ENCODE measurements around the gene ERBB2. TPM values are rescaled to one million over a fixed set of nuclear protein-coding genes. Genes with fewer than 3 reads are reported as not detected.

The ERBB2 gene
- total and polyA plus RNA-seq, 2 donors from 2014 or later = 76.5 to 186 TPM

GRCh38 chr17:39667945-39668924 lies 31.6 kb upstream of the ERBB2 start, which contains the start of gene PNMT:
TSS of gene PNMT (plus strand) at chr17:39668453. CDS start at chr17:39668476, 23 bp downstream.
- H3K4me3 ChIP-seq (ENCODE audit: low read length in 3 of 3) = peak within 1 kb of the TSS in 1 of 3 donors; percentile 17
- no peak for FAIRE-seq
- no peak within 1 kb of the TSS for H3K27ac ChIP-seq (ENCODE audit: low read depth in 2 of 2, low read length in 2 of 2)

GRCh38 chr17:39669897-39670735 lies 29.7 kb upstream of the ERBB2 start:
- H3K4me1 ChIP-seq (ENCODE audit: control insufficient read depth in 2 of 3, insufficient read depth in 2 of 3, low read depth in 1 of 3, low read length in 3 of 3) = peaks cover 0 to 27% (median 11%) of the 10 kb centered on the region in 3 donors
- H3K4me3 ChIP-seq (ENCODE audit: low read length in 3 of 3) = no peak overlapping the region
- TF ChIP-seq CTCF (IDR thresholded peaks at IDR 0.05; ENCODE audit: borderline replicate concordance, extremely low read depth, insufficient read depth) = no peak
- H3K27ac ChIP-seq (ENCODE audit: low read depth in 2 of 2, low read length in 2 of 2) = no peak overlapping the region
- H3K36me3 ChIP-seq (ENCODE audit: control insufficient read depth in 2 of 3, insufficient read depth in 3 of 3, low read length in 3 of 3) = no peaks in the 10 kb centered on the region
- FAIRE-seq (no peak), DNase-seq (peak in 2 of 5 donors; percentile 52 to 74)
- peak overlapping the region in 1 of 3 donors; percentile 40 for H3K9ac ChIP-seq (ENCODE audit: low read length in 3 of 3)
- H3K27me3 ChIP-seq (ENCODE audit: control insufficient read depth, insufficient read depth, low read length) = no peaks in the 10 kb centered on the region
- H3K9me3 ChIP-seq (ENCODE audit: control insufficient read depth in 2 of 3, insufficient read depth in 1 of 3, low read length in 3 of 3) = no peaks in the 10 kb centered on the region
- intact Hi-C loops (cut with DNase I) = no loop called here

More at GRCh38 chr17:39667945-39668924, 31.6 kb upstream of the ERBB2 start, which contains the start of gene PNMT:
- Histone ChIP-seq H3K9me3 (ENCODE audit: control insufficient read depth in 2 of 3, insufficient read depth in 1 of 3, low read length in 3 of 3) (no peaks in the 10 kb centered on the region), H3K36me3 (ENCODE audit: control insufficient read depth in 2 of 3, insufficient read depth in 3 of 3, low read length in 3 of 3) (no peaks in the 10 kb centered on the region), H3K27me3 (ENCODE audit: control insufficient read depth, insufficient read depth, low read length) (no peaks in the 10 kb centered on the region), H3K4me1 (ENCODE audit: control insufficient read depth in 2 of 3, insufficient read depth in 2 of 3, low read depth in 1 of 3, low read length in 3 of 3) (peaks cover 0 to 33% (median 16%) of the 10 kb centered on the region in 3 donors), H3K9ac (ENCODE audit: low read length in 3 of 3) (peak within 1 kb of the TSS in 1 of 3 donors; percentile 26)
- intact Hi-C loops (cut with DNase I) = no loop called here
- DNase-seq = peak; percentile 76 to 89 (median 84)
- TF ChIP-seq CTCF (IDR thresholded peaks at IDR 0.05; ENCODE audit: borderline replicate concordance, extremely low read depth, insufficient read depth) = peak; percentile 73

GRCh38 chr17:39670746-39671145 lies 29.1 kb upstream of the ERBB2 start:
- Histone ChIP-seq H3K27ac (ENCODE audit: low read depth in 2 of 2, low read length in 2 of 2) (no peak overlapping the region), H3K27me3 (ENCODE audit: control insufficient read depth, insufficient read depth, low read length) (no peaks in the 10 kb centered on the region), H3K4me1 (ENCODE audit: control insufficient read depth in 2 of 3, insufficient read depth in 2 of 3, low read depth in 1 of 3, low read length in 3 of 3) (peaks cover 0 to 31% (median 17%) of the 10 kb centered on the region in 3 donors), H3K4me3 (ENCODE audit: low read length in 3 of 3) (no peak overlapping the region), H3K9me3 (ENCODE audit: control insufficient read depth in 2 of 3, insufficient read depth in 1 of 3, low read length in 3 of 3) (no peaks in the 10 kb centered on the region), H3K36me3 (ENCODE audit: control insufficient read depth in 2 of 3, insufficient read depth in 3 of 3, low read length in 3 of 3) (no peaks in the 10 kb centered on the region), H3K9ac (ENCODE audit: low read length in 3 of 3) (peak overlapping the region in 1 of 3 donors; percentile 40)
- no peak for TF ChIP-seq CTCF (IDR thresholded peaks at IDR 0.05; ENCODE audit: borderline replicate concordance, extremely low read depth, insufficient read depth)
- DNase-seq (no peak), FAIRE-seq (no peak)
- intact Hi-C loops (cut with DNase I) = no loop called here

All from kidney (tissue), 14 donors.